Ishikawa (cell line): ENCODE measurements around the gene GJC1.

ENCODE experiments used
- CEBPB ChIP-seq: IDR thresholded peaks from 2 replicates; pipeline ENCODE4 v1.6.1; 2012
- CREB1 ChIP-seq: IDR thresholded peaks from 2 replicates; pipeline ENCODE4 v1.6.1; 2012; ENCODE audit warnings: low read depth
- EGR1 ChIP-seq: IDR thresholded peaks from 2 replicates; pipeline ENCODE4 v1.6.1; 2012
- EP300 ChIP-seq: IDR thresholded peaks from 2 replicates; pipeline ENCODE4 v1.6.1; 2012; ENCODE audit warnings: borderline replicate concordance
- FOXM1 ChIP-seq: IDR thresholded peaks from 2 replicates; pipeline ENCODE4 v1.6.1; 2012; ENCODE audit warnings: low read depth, borderline replicate concordance
- MAX ChIP-seq: IDR thresholded peaks from 2 replicates; pipeline ENCODE4 v1.6.1; 2012
- NFIC ChIP-seq: IDR thresholded peaks from 2 replicates; pipeline ENCODE4 v1.6.1; 2012
- RAD21 ChIP-seq: IDR thresholded peaks from 2 replicates; pipeline ENCODE4 v1.6.1; 2012; ENCODE audit warnings: low read depth
- TAF1 ChIP-seq: IDR thresholded peaks from 2 replicates; pipeline ENCODE4 v1.6.1; 2012; ENCODE audit warnings: low read depth, mild to moderate bottlenecking
- TCF12 ChIP-seq: IDR thresholded peaks from 2 replicates; pipeline ENCODE4 v1.6.1; 2012; ENCODE audit warnings: low read depth
- TEAD4 ChIP-seq: IDR thresholded peaks from 2 replicates; pipeline ENCODE4 v1.6.1; 2012
- USF1 ChIP-seq: IDR thresholded peaks from 2 replicates; pipeline ENCODE4 v1.6.1; 2012
- YY1 ChIP-seq: IDR thresholded peaks from 2 replicates; pipeline ENCODE4 v1.6.1; 2012; ENCODE audit warnings: low read depth
- ZBTB7A ChIP-seq: IDR thresholded peaks from 2 replicates; pipeline ENCODE4 v1.6.1; 2012; ENCODE audit warnings: low read depth
- TF ChIP-seq, protein P1 (sequence below): IDR thresholded peaks from 2 replicates; pipeline ENCODE4 v1.6.1; 2012; ENCODE audit warnings: low read depth, mild to moderate bottlenecking

The GJC1 gene

GRCh38 chr17:44782326-44782850 is 47.7 kb downstream of the GJC1 start:
- TF ChIP-seq TEAD4 (no peak), YY1 (no peak), RAD21 (no peak), NFIC (no peak), FOXM1 (no peak), MAX (no peak), CEBPB (no peak), TCF12 (no peak), EGR1 (no peak), TAF1 (no peak), EP300 (no peak), ZBTB7A (no peak), CREB1 (no peak), USF1 (no peak)
- TF ChIP-seq, protein P1, sequence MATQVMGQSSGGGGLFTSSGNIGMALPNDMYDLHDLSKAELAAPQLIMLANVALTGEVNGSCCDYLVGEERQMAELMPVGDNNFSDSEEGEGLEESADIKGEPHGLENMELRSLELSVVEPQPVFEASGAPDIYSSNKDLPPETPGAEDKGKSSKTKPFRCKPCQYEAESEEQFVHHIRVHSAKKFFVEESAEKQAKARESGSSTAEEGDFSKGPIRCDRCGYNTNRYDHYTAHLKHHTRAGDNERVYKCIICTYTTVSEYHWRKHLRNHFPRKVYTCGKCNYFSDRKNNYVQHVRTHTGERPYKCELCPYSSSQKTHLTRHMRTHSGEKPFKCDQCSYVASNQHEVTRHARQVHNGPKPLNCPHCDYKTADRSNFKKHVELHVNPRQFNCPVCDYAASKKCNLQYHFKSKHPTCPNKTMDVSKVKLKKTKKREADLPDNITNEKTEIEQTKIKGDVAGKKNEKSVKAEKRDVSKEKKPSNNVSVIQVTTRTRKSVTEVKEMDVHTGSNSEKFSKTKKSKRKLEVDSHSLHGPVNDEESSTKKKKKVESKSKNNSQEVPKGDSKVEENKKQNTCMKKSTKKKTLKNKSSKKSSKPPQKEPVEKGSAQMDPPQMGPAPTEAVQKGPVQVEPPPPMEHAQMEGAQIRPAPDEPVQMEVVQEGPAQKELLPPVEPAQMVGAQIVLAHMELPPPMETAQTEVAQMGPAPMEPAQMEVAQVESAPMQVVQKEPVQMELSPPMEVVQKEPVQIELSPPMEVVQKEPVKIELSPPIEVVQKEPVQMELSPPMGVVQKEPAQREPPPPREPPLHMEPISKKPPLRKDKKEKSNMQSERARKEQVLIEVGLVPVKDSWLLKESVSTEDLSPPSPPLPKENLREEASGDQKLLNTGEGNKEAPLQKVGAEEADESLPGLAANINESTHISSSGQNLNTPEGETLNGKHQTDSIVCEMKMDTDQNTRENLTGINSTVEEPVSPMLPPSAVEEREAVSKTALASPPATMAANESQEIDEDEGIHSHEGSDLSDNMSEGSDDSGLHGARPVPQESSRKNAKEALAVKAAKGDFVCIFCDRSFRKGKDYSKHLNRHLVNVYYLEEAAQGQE = no peak

DNA sequence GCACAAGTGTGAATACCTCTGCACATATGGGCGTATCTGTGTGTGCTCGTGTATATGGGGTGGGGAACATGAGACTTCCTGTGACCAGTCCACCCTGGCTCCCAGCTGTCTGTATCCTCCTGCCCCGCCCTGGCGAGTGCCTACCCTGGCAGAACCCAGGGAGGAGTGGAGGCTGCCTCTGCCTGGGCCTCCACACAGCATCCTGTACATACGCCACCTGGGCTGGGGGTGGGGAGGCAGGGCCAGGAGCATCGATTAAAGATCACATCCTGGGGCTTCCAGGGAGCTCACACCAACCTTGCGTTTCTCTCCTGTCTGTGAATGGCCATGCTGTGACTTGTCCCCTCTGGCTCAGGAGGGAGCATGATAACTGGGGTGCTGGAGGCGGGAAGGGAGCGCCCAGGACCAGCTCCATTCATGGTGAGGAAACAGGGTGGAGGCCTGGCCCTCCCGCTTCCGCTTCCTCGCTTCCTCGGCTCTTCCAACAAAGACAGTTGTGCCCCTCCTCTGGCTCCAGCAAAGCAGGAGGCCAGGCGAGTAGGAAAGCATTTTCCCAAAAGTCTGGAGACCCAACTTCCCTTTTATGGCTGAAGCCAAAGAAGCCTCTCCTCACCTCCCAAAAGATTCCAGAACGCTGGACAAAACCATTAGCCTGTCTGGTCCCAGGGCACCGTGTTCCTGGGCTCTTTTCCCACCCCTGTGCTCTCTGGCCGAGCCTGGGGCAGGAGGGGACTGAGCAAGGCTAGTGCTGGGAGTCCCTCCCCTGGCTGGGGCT is 48.3 kb downstream of the GJC1 start:
- TF ChIP-seq TCF12 (no peak), ZBTB7A (no peak), CEBPB (no peak), USF1 (no peak), YY1 (no peak), NFIC (no peak), CREB1 (no peak), TAF1 (no peak), EP300 (no peak), RAD21 (no peak), TEAD4 (no peak), MAX (no peak), EGR1 (no peak), FOXM1 (no peak)
- TF ChIP-seq, protein P1 = no peak

DNA sequence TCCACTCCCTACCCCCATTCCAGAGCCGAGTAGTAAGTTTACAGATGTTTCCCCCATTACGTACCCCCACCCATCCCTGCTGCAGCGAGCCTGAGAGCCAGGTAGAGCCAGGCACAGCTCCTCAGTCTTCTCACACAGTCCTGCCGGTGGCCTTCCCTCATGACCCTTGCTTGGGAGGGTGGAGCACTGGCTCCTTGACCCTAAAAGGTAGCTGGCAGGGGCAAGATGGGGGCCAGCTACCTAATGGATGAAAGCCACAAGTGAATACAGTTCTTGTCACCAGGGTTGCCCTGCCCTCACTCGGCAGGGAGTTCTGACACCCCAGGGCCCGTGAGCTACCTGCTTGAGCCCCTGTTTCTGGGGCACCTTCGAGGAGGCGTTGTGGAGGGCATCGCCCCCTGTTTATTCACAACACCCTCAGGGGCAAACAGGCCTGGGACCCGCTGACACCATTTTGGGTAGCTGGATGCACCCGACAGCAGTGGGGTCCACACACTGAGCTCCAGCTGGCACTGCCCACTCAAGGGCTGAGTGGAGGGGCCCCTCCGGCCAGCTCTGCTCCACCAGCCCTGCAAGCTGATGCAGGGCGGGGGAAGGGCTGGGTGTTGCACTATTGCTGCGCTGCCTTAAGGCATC is 49.1 kb downstream of the GJC1 start:
- TF ChIP-seq TCF12 = no peak
- no peak for TF ChIP-seq TEAD4
- TF ChIP-seq ZBTB7A = no peak
- no peak for TF ChIP-seq EP300
- TF ChIP-seq, protein P1 = no peak
- TF ChIP-seq RAD21 = no peak
- no peak for TF ChIP-seq YY1
- TF ChIP-seq CEBPB = no peak
- no peak for TF ChIP-seq FOXM1
